ENCODE results near the gene EXOSC5.

EXOSC5 gene

GRCh38 chr19:41341669-41342490, 55.3 kb downstream of the EXOSC5 start:
- no peak for DNase-seq

- DNase-seq = no peak
These were observed 57.2 kb downstream of the EXOSC5 start for GRCh38 chr19:41339936-41340335.

Measured in T-helper 1 cell (primary cell).